GM23338 (cell line): ENCODE results near the gene ATXN8OS. TPM values are rescaled to one million over a fixed set of nuclear protein-coding genes. Genes with fewer than 3 reads are reported as not detected.
"Not testable (repeated sequence)": the region's sequence is repeated elsewhere in the genome, so short reads cannot be mapped to it uniquely, and the experiment has no call there.

Source experiments
- ATAC-seq: fragments of 200-7000 bp; cut with Tn5 transposase; 3 replicates; pipeline ENCODE4 v1.9.1; 2020
- DNase-seq: peaks from one replicate; pipeline ENCODE4 v3.0.0-alpha.2; 2015; ENCODE audit warnings: low spot score
- H2AFZ ChIP-seq: fragments of 200-600 bp; sonication (generic); 2 replicates; pipeline ENCODE4 v1.8.0; 2016; ENCODE audit warnings: antibody characterized with exemption, mild to moderate bottlenecking, moderate library complexity
- H3F3A ChIP-seq: fragments of 200-600 bp; sonication (generic); replicated peaks from 2 replicates; pipeline ENCODE4 v1.8.0; 2017; ENCODE audit warnings: antibody characterized with exemption, mixed run types, low read depth
- H3K27ac ChIP-seq: fragments of 200-600 bp; sonication (generic); 2 replicates; pipeline ENCODE4 v1.6.1; 2016; ENCODE audit warnings: low read depth
- H3K27me3 ChIP-seq: fragments of 200-600 bp; sonication (generic); 2 replicates; pipeline ENCODE4 v1.8.0; 2016; ENCODE audit warnings: mild to moderate bottlenecking, mixed run types, moderate library complexity; ENCODE audit not compliant: insufficient read depth
- H3K36me3 ChIP-seq: fragments of 200-600 bp; sonication (generic); 2 replicates; pipeline ENCODE4 v1.8.0; 2016; ENCODE audit warnings: mild to moderate bottlenecking; ENCODE audit not compliant: insufficient read depth
- H3K4me1 ChIP-seq: fragments of 200-600 bp; sonication (generic); 2 replicates; pipeline ENCODE4 v1.8.0; 2016; ENCODE audit warnings: mild to moderate bottlenecking, moderate library complexity; ENCODE audit not compliant: insufficient read depth
- H3K4me2 ChIP-seq: fragments of 200-600 bp; sonication (generic); 2 replicates; pipeline ENCODE4 v1.7.1; 2017; ENCODE audit warnings: mixed run types
- H3K4me3 ChIP-seq: fragments of 200-600 bp; sonication (generic); 2 replicates; pipeline ENCODE4 v1.6.1; 2016; ENCODE audit warnings: mixed run types
- H3K79me2 ChIP-seq: fragments of 200-600 bp; sonication (generic); replicated peaks from 2 replicates; pipeline ENCODE4 v1.8.0; 2017; ENCODE audit warnings: mild to moderate bottlenecking; ENCODE audit not compliant: insufficient read depth
- H3K9me2 ChIP-seq: fragments of 200-600 bp; sonication (generic); 2 replicates; pipeline ENCODE4 v1.8.0; 2017; ENCODE audit not compliant: insufficient read depth
- H4K20me1 ChIP-seq: fragments of 200-600 bp; sonication (generic); replicated peaks from 2 replicates; pipeline ENCODE4 v1.8.0; 2017; ENCODE audit warnings: mild to moderate bottlenecking; ENCODE audit not compliant: insufficient read depth
- H3K27ac Mint-ChIP-seq: 2 replicates; pipeline ENCODE4 v1.8.0; 2020; ENCODE audit warnings: inconsistent platforms, mild to moderate bottlenecking, moderate library complexity, mixed read lengths
- H3K27me3 Mint-ChIP-seq: 3 replicates; pipeline ENCODE4 v1.8.0; 2022; ENCODE audit warnings: low read depth, mild to moderate bottlenecking, moderate library complexity, mixed read lengths, inconsistent platforms; ENCODE audit not compliant: insufficient read depth, poor library complexity
- H3K36me3 Mint-ChIP-seq: 3 replicates; pipeline ENCODE4 v1.8.0; 2021; ENCODE audit warnings: low read depth, mild to moderate bottlenecking, inconsistent platforms, moderate library complexity, mixed read lengths
- H3K4me1 Mint-ChIP-seq: 3 replicates; pipeline ENCODE4 v1.8.0; 2020; ENCODE audit warnings: mild to moderate bottlenecking, inconsistent platforms, mixed read lengths
- H3K4me3 Mint-ChIP-seq: 3 replicates; pipeline ENCODE4 v1.8.0; 2021; ENCODE audit warnings: moderate library complexity, mild to moderate bottlenecking, inconsistent platforms, mixed read lengths
- H3K9me3 Mint-ChIP-seq: 3 replicates; pipeline ENCODE4 v1.8.0; 2020; ENCODE audit warnings: moderate library complexity, mild to moderate bottlenecking, inconsistent platforms, mixed read lengths
- CREB1 ChIP-seq: fragments of 250-450 bp; sonication (Bioruptor Pico); IDR thresholded peaks from 2 replicates; pipeline ENCODE4 v1.5.0; 2020; ENCODE audit warnings: low read depth, mild to moderate bottlenecking, moderate library complexity
- STAT1 ChIP-seq: IDR thresholded peaks from one replicate; pipeline ENCODE4 v1.6.1; 2016; ENCODE audit warnings: antibody characterized with exemption; ENCODE audit not compliant: unreplicated experiment
- ZNF331 ChIP-seq: fragments of 250-450 bp; sonication (Bioruptor Pico); IDR thresholded peaks from 2 replicates; pipeline ENCODE4 v1.5.0; 2020; ENCODE audit warnings: low read depth, mild to moderate bottlenecking, moderate library complexity
- polyA plus RNA-seq: library from polyadenylated mRNA; unstranded; fragments of >200 nt; fragmentation: Nextera tagmentation; extraction: Ambion mirVana; gene quantifications from 2 replicates; pipeline ENCODE4 v1.2.1, GENCODE V29; 2016
- total RNA-seq: library from RNA; depleted of rRNA; stranded (reverse); fragments of >200 nt; shearing (Covaris generic); gene quantifications from 2 replicates; pipeline ENCODE4 v1.2.3, GENCODE V29; 2014
- TF ChIP-seq, protein P1 (sequence below): fragments of 250-450 bp; sonication (Bioruptor Pico); IDR thresholded peaks from 2 replicates; pipeline ENCODE4 v1.5.0; 2020; ENCODE audit warnings: mild to moderate bottlenecking, moderate library complexity
- TF ChIP-seq, protein P2 (sequence below): IDR thresholded peaks from one replicate; pipeline ENCODE4 v1.6.1; 2018; ENCODE audit warnings: antibody characterized with exemption; ENCODE audit not compliant: unreplicated experiment

ATXN8OS gene
- total and polyA plus RNA-seq, 2 experiments from 2014 or later = not detected

DNA sequence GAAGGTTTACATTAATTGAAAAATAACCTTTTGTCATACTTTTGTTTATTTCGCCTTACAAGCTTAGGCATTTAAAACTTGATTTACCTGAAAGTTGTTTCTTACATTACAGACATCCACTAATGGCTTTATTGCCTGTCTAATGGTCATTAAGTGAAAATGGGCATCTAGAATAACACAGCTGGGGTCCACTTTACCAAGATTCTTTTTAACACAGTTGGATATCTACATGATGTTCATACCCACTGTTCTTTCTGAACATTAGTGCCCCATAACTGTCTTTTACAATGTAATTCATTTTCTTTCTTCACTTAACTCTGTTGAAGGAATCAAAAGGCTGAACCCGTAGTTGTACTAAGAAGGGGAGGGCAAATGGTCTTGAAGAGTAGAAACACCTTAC lies 20.5 kb downstream of the ATXN8OS start (continued):
- TF ChIP-seq, protein P1, sequence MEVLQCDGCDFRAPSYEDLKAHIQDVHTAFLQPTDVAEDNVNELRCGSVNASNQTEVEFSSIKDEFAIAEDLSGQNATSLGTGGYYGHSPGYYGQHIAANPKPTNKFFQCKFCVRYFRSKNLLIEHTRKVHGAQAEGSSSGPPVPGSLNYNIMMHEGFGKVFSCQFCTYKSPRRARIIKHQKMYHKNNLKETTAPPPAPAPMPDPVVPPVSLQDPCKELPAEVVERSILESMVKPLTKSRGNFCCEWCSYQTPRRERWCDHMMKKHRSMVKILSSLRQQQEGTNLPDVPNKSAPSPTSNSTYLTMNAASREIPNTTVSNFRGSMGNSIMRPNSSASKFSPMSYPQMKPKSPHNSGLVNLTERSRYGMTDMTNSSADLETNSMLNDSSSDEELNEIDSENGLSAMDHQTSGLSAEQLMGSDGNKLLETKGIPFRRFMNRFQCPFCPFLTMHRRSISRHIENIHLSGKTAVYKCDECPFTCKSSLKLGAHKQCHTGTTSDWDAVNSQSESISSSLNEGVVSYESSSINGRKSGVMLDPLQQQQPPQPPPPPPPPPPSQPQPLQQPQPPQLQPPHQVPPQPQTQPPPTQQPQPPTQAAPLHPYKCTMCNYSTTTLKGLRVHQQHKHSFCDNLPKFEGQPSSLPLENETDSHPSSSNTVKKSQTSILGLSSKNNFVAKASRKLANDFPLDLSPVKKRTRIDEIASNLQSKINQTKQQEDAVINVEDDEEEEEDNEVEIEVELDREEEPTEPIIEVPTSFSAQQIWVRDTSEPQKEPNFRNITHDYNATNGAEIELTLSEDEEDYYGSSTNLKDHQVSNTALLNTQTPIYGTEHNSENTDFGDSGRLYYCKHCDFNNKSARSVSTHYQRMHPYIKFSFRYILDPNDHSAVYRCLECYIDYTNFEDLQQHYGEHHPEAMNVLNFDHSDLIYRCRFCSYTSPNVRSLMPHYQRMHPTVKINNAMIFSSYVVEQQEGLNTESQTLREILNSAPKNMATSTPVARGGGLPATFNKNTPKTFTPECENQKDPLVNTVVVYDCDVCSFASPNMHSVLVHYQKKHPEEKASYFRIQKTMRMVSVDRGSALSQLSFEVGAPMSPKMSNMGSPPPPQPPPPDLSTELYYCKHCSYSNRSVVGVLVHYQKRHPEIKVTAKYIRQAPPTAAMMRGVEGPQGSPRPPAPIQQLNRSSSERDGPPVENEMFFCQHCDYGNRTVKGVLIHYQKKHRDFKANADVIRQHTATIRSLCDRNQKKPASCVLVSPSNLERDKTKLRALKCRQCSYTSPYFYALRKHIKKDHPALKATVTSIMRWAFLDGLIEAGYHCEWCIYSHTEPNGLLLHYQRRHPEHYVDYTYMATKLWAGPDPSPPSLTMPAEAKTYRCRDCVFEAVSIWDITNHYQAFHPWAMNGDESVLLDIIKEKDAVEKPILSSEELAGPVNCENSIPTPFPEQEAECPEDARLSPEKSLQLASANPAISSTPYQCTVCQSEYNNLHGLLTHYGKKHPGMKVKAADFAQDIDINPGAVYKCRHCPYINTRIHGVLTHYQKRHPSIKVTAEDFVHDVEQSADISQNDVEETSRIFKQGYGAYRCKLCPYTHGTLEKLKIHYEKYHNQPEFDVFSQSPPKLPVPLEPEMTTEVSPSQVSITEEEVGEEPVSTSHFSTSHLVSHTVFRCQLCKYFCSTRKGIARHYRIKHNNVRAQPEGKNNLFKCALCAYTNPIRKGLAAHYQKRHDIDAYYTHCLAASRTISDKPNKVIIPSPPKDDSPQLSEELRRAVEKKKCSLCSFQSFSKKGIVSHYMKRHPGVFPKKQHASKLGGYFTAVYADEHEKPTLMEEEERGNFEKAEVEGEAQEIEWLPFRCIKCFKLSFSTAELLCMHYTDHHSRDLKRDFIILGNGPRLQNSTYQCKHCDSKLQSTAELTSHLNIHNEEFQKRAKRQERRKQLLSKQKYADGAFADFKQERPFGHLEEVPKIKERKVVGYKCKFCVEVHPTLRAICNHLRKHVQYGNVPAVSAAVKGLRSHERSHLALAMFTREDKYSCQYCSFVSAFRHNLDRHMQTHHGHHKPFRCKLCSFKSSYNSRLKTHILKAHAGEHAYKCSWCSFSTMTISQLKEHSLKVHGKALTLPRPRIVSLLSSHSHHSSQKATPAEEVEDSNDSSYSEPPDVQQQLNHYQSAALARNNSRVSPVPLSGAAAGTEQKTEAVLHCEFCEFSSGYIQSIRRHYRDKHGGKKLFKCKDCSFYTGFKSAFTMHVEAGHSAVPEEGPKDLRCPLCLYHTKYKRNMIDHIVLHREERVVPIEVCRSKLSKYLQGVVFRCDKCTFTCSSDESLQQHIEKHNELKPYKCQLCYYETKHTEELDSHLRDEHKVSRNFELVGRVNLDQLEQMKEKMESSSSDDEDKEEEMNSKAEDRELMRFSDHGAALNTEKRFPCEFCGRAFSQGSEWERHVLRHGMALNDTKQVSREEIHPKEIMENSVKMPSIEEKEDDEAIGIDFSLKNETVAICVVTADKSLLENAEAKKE (CRISPR knock-in tag) = no peak
- TF ChIP-seq CREB1 (CRISPR knock-in tag) = no peak
- TF ChIP-seq, protein P2, sequence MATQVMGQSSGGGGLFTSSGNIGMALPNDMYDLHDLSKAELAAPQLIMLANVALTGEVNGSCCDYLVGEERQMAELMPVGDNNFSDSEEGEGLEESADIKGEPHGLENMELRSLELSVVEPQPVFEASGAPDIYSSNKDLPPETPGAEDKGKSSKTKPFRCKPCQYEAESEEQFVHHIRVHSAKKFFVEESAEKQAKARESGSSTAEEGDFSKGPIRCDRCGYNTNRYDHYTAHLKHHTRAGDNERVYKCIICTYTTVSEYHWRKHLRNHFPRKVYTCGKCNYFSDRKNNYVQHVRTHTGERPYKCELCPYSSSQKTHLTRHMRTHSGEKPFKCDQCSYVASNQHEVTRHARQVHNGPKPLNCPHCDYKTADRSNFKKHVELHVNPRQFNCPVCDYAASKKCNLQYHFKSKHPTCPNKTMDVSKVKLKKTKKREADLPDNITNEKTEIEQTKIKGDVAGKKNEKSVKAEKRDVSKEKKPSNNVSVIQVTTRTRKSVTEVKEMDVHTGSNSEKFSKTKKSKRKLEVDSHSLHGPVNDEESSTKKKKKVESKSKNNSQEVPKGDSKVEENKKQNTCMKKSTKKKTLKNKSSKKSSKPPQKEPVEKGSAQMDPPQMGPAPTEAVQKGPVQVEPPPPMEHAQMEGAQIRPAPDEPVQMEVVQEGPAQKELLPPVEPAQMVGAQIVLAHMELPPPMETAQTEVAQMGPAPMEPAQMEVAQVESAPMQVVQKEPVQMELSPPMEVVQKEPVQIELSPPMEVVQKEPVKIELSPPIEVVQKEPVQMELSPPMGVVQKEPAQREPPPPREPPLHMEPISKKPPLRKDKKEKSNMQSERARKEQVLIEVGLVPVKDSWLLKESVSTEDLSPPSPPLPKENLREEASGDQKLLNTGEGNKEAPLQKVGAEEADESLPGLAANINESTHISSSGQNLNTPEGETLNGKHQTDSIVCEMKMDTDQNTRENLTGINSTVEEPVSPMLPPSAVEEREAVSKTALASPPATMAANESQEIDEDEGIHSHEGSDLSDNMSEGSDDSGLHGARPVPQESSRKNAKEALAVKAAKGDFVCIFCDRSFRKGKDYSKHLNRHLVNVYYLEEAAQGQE = no peak
- TF ChIP-seq STAT1 = no peak
- TF ChIP-seq ZNF331 = no peak

DNA sequence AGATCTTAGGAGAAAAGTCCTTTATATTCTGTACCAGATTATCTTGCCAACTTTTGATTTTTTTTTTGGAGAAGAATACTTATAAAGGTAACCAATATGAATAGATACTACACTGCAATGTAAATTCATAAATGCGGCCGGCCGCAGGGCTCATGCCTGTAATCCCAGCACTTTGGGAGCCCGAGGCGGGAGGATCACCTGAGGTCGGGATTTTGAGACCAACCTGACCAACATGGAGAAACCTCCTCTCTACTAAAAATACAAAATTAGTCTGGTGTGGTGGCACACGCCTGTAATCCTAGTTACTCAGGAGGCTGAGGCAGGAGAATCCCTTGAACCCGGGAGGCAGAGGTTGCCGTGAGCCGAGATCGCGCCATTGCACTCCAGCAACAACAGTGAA lies 35.0 kb downstream of the ATXN8OS start:
- H3K4me3 ChIP-seq, H3F3A ChIP-seq, H3K36me3 ChIP-seq, H3K9me2 ChIP-seq, H3K4me2 ChIP-seq, H3K4me1 Mint-ChIP-seq, H2AFZ ChIP-seq, H3K27ac ChIP-seq, H4K20me1 ChIP-seq, H3K27me3 ChIP-seq, H3K79me2 ChIP-seq, H3K27ac Mint-ChIP-seq, H3K27me3 Mint-ChIP-seq, H3K9me3 Mint-ChIP-seq, DNase-seq, H3K4me3 Mint-ChIP-seq, H3K4me1 ChIP-seq, H3K36me3 Mint-ChIP-seq, ATAC-seq: not testable (repeated sequence)
